Astrocyte (in vitro differentiated cells and primary cell): ENCODE measurements around the gene ODF2. TPM values are rescaled to one million over a fixed set of nuclear protein-coding genes. Genes with fewer than 3 reads are reported as not detected.

ENCODE experiments used
- DNase-seq: peaks from one replicate; pipeline ENCODE4 v3.0.0-alpha.2; 2010; ENCODE audit warnings: low read depth
- FAIRE-seq: peaks from 2 replicates; lab custom pipeline; 2011; peaks lifted over from hg19 to GRCh38; lab: Jason Lieb, UNC
- H2AFZ ChIP-seq: 2 replicates; pipeline ENCODE4 v1.6.0; 2012; ENCODE audit warnings: low read depth, low read length, inconsistent platforms
- H3K27ac ChIP-seq: 2 replicates; pipeline ENCODE4 v1.5.1; 2011; ENCODE audit warnings: low read depth, low read length, inconsistent platforms
- H3K27me3 ChIP-seq: 2 replicates; pipeline ENCODE4 v1.6.0; 2011; ENCODE audit warnings: low read length, inconsistent platforms; ENCODE audit not compliant: insufficient read depth
- H3K36me3 ChIP-seq: 2 replicates; pipeline ENCODE4 v1.5.1; 2011; ENCODE audit warnings: low read length, inconsistent platforms; ENCODE audit not compliant: insufficient read depth
- H3K4me1 ChIP-seq: 2 replicates; pipeline ENCODE4 v1.5.1; 2011; ENCODE audit warnings: low read length, inconsistent platforms; ENCODE audit not compliant: insufficient read depth
- H3K4me2 ChIP-seq: 2 replicates; pipeline ENCODE4 v1.6.0; 2012; ENCODE audit warnings: low read length, inconsistent platforms
- H3K4me3 ChIP-seq: 2 replicates; pipeline ENCODE4 v1.5.1; 2011; ENCODE audit warnings: low read depth, mild to moderate bottlenecking, low read length, inconsistent platforms; ENCODE audit not compliant: insufficient read depth
- H3K79me2 ChIP-seq: 2 replicates; pipeline ENCODE4 v1.6.0; 2012; ENCODE audit warnings: mild to moderate bottlenecking, low read length, inconsistent platforms; ENCODE audit not compliant: insufficient read depth
- H3K9ac ChIP-seq: 2 replicates; pipeline ENCODE4 v1.6.0; 2012; ENCODE audit warnings: mild to moderate bottlenecking, low read length, inconsistent platforms
- H3K9me3 ChIP-seq: 2 replicates; pipeline ENCODE4 v1.5.1; 2012; ENCODE audit warnings: low read depth, mild to moderate bottlenecking, low read length, inconsistent platforms; ENCODE audit not compliant: insufficient read depth
- H4K20me1 ChIP-seq: 2 replicates; pipeline ENCODE4 v1.6.0; 2012; ENCODE audit warnings: low read length, inconsistent platforms; ENCODE audit not compliant: insufficient read depth
- H3K27ac Mint-ChIP-seq: one replicate; pipeline ENCODE4 v1.8.0; 2021; ENCODE audit warnings: mild to moderate bottlenecking, mixed read lengths; ENCODE audit not compliant: unreplicated experiment
- H3K27me3 Mint-ChIP-seq: one replicate; pipeline ENCODE4 v1.8.0; 2021; ENCODE audit warnings: low read depth, mixed read lengths; ENCODE audit not compliant: unreplicated experiment
- H3K36me3 Mint-ChIP-seq: one replicate; pipeline ENCODE4 v1.8.0; 2021; ENCODE audit warnings: low read depth, mixed read lengths; ENCODE audit not compliant: unreplicated experiment
- H3K4me1 Mint-ChIP-seq: one replicate; pipeline ENCODE4 v1.8.0; 2021; ENCODE audit warnings: low read depth, mixed read lengths; ENCODE audit not compliant: unreplicated experiment
- H3K4me3 Mint-ChIP-seq: one replicate; pipeline ENCODE4 v1.8.0; 2021; ENCODE audit warnings: mild to moderate bottlenecking, moderate library complexity, mixed read lengths; ENCODE audit not compliant: unreplicated experiment
- H3K9me3 Mint-ChIP-seq: one replicate; pipeline ENCODE4 v1.8.0; 2021; ENCODE audit warnings: mild to moderate bottlenecking, mixed read lengths; ENCODE audit not compliant: unreplicated experiment
- EZH2 ChIP-seq: IDR thresholded peaks from 2 replicates; pipeline ENCODE4 v1.6.1; 2012; ENCODE audit warnings: mild to moderate bottlenecking, low read length, inconsistent platforms; ENCODE audit not compliant: insufficient read depth
- total RNA-seq: library from RNA; stranded (reverse); gene quantifications from 2 replicates; pipeline ENCODE4 v1.2.1, GENCODE V29; 2021
- TF ChIP-seq, protein P1 (sequence below): IDR thresholded peaks from 2 replicates; pipeline ENCODE4 v1.5.1; 2011; ENCODE audit warnings: low read depth, mild to moderate bottlenecking, inconsistent platforms, low read length, moderate library complexity; ENCODE audit not compliant: insufficient read depth

Gene ODF2
- total RNA-seq, 1 donor from 2014 or later: 26.2 TPM

DNA sequence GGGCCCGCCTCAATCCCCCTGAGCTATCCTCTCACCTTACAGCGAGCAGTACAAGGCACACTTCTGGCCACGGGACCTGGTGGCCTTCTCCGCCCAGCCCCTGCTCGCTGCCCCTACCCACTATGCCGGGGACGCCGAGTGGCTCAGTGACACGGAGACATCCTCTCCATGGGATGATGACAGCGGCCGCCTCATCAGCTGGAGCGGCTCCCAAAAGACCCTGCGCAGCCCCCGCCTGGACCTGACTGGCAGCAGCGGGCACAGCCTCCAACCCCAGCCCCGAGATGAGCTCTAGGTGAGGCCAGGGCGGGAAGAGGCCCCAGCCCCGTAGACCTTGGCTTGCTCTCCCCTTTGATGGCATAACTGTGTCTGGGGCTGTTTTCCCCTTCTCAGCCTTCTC, 20.2 kb upstream of the ODF2 start:
- no peaks in the 10 kb centered on the region for H3K9me3 ChIP-seq
- no peak for FAIRE-seq

DNA sequence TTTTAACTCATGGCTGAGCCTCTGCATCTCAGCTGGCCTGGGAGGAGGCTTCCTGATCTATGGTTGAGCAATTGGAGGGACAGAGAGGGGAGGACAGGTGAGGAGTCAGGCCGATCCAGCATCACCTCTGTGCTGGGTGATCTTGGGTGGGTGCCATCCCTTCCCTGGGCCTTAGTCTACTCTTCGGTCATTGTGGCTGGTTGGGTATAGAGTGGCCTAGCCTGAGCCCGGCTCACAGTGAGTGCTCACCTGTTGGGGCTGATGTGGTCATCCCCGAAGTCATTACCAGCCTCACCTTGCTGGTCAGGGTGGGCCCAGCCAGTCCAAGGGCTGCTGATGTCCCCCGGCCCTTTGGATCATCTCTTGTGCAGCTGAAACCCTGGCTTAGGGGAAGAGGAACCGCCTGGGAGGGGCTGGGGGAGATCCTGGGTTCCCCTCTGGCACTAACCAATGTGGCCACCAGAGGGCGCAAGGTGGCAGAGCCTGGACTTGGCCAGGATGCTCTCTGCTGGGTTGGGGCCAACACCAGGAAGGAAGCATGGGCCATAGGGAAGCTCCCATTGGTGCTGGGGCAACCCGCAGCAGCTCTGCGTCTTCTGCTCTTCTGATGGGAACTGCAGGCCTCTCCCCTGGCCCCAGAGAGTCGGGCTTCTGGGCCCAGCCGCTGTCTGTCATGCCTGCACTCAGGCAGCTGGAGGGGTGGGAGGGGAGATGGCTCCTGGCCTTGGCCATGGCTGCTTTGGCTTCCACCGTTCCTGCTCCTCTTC, 17.3 kb upstream of the ODF2 start:
- Histone ChIP-seq H3K9ac (no peak overlapping the region), H2AFZ (no peak overlapping the region), H3K79me2 (no peaks in the 10 kb centered on the region), H3K4me1 (no peaks in the 10 kb centered on the region), H3K4me2 (no peak overlapping the region), H3K9me3 (no peaks in the 10 kb centered on the region), H3K4me3 (no peak overlapping the region), H3K27me3 (no peaks in the 10 kb centered on the region), H4K20me1 (no peaks in the 10 kb centered on the region), H3K36me3 (no peaks in the 10 kb centered on the region), H3K27ac (no peak overlapping the region)
- Mint-ChIP-seq H3K36me3 (peaks cover 1% of the 10 kb centered on the region), H3K27ac (no peak overlapping the region), H3K9me3 (no peaks in the 10 kb centered on the region), H3K27me3 (peaks cover 4% of the 10 kb centered on the region), H3K4me1 (no peaks in the 10 kb centered on the region), H3K4me3 (no peak overlapping the region)
- TF ChIP-seq, protein P1, sequence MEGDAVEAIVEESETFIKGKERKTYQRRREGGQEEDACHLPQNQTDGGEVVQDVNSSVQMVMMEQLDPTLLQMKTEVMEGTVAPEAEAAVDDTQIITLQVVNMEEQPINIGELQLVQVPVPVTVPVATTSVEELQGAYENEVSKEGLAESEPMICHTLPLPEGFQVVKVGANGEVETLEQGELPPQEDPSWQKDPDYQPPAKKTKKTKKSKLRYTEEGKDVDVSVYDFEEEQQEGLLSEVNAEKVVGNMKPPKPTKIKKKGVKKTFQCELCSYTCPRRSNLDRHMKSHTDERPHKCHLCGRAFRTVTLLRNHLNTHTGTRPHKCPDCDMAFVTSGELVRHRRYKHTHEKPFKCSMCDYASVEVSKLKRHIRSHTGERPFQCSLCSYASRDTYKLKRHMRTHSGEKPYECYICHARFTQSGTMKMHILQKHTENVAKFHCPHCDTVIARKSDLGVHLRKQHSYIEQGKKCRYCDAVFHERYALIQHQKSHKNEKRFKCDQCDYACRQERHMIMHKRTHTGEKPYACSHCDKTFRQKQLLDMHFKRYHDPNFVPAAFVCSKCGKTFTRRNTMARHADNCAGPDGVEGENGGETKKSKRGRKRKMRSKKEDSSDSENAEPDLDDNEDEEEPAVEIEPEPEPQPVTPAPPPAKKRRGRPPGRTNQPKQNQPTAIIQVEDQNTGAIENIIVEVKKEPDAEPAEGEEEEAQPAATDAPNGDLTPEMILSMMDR: peak; percentile 74
- TF ChIP-seq EZH2: no peak
- FAIRE-seq (no peak), DNase-seq (peak; percentile 42)

More for the DNA sequence above, 20.2 kb upstream of the ODF2 start:
- no peaks in the 10 kb centered on the region for H3K27me3 ChIP-seq
- Mint-ChIP-seq H3K9me3 (no peaks in the 10 kb centered on the region), H3K36me3 (peaks cover 6% of the 10 kb centered on the region), H3K27ac (no peak overlapping the region), H3K27me3 (no peaks in the 10 kb centered on the region), H3K4me3 (no peak overlapping the region), H3K4me1 (no peaks in the 10 kb centered on the region)
- H2AFZ ChIP-seq: no peak overlapping the region
- H3K36me3 ChIP-seq: no peaks in the 10 kb centered on the region
- H3K79me2 ChIP-seq: no peaks in the 10 kb centered on the region
- TF ChIP-seq, protein P1: no peak
- TF ChIP-seq EZH2: no peak
- no peak overlapping the region for H3K9ac ChIP-seq
- no peak overlapping the region for H3K4me3 ChIP-seq
- no peaks in the 10 kb centered on the region for H3K4me1 ChIP-seq
- no peak for DNase-seq
- no peak overlapping the region for H3K27ac ChIP-seq
- H3K4me2 ChIP-seq: no peak overlapping the region
- no peaks in the 10 kb centered on the region for H4K20me1 ChIP-seq

DNA sequence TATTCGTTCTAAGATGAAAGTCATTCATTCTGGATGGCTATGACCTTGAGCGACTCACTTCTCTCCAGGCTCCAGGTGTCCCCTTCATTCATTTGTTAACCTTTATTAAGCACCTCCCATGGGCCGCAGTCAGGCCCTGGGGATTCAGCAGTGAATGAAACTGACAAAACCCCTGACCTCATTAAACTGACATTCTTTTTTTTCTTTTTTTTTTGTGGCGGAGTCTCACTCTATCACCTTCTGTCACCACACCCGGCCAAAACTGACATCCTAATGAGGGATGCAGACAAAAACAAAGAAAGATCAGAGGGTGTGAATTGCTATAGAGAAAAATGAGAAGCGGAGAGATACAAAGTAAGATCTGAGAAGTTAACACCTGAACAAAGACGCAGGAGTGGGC, 16.5 kb upstream of the ODF2 start:
- H3K4me1 ChIP-seq: no peaks in the 10 kb centered on the region
- H3K9me3 ChIP-seq: no peaks in the 10 kb centered on the region
- H2AFZ ChIP-seq: no peak overlapping the region
- Mint-ChIP-seq H3K36me3 (peaks cover 1% of the 10 kb centered on the region), H3K27me3 (peaks cover 4% of the 10 kb centered on the region), H3K27ac (no peak overlapping the region), H3K4me1 (no peaks in the 10 kb centered on the region), H3K4me3 (no peak overlapping the region), H3K9me3 (no peaks in the 10 kb centered on the region)
- no peaks in the 10 kb centered on the region for H3K36me3 ChIP-seq
- H3K4me2 ChIP-seq: no peak overlapping the region
- H3K27me3 ChIP-seq: no peaks in the 10 kb centered on the region
- H3K79me2 ChIP-seq: no peaks in the 10 kb centered on the region
- H4K20me1 ChIP-seq: no peaks in the 10 kb centered on the region
- H3K27ac ChIP-seq: no peak overlapping the region
- FAIRE-seq (no peak), DNase-seq (no peak)
- H3K9ac ChIP-seq: no peak overlapping the region
- H3K4me3 ChIP-seq: no peak overlapping the region
- TF ChIP-seq, protein P1: no peak
- no peak for TF ChIP-seq EZH2
